ENCODE results near the gene SORCS3.

DNA sequence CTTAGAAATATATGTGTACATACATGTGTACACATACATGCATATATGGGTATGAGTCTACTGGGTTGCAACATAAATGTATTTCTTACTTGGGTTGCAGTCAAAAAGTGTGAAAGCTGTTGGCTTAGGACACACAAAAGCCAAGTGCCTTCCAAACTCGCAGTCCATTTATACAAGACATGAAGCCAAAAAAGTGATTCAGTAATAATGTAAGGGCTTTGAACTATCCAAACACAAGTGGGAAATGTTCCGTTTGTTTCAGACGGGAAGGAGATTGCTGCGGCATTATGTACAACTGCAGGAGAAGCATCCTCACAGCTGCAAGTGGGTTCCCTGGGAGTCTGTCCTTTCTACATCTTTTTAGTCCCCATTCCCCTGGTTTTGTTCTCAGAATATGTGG, 513.6 kb downstream of the SORCS3 start:
- TF ChIP-seq, protein P1, sequence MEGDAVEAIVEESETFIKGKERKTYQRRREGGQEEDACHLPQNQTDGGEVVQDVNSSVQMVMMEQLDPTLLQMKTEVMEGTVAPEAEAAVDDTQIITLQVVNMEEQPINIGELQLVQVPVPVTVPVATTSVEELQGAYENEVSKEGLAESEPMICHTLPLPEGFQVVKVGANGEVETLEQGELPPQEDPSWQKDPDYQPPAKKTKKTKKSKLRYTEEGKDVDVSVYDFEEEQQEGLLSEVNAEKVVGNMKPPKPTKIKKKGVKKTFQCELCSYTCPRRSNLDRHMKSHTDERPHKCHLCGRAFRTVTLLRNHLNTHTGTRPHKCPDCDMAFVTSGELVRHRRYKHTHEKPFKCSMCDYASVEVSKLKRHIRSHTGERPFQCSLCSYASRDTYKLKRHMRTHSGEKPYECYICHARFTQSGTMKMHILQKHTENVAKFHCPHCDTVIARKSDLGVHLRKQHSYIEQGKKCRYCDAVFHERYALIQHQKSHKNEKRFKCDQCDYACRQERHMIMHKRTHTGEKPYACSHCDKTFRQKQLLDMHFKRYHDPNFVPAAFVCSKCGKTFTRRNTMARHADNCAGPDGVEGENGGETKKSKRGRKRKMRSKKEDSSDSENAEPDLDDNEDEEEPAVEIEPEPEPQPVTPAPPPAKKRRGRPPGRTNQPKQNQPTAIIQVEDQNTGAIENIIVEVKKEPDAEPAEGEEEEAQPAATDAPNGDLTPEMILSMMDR (IDR thresholded peaks at IDR 0.05) = no peak
- no peak for TF ChIP-seq POLR2A (IDR thresholded peaks at IDR 0.05)
